ENCODE measurements around the gene BAZ2B.

DNA sequence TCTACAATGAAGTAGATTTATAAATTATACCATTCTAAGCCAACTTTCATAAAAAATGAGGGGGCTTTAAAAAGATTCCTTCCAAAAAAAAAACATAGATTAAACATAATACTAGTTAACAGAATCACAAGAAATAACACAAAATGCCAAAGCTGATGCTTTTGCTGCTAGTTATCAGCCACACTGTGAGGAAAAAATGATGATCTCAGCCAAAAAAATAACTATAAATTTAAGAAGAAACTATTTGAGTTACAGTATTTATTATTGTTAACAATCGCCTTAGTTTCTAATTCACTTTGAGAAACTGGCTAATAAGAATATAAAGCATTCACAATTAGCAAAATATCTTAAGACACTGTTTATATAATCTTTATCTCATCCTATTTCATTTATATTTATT is 27.1 kb downstream of the BAZ2B start:
- TF ChIP-seq, protein P1, sequence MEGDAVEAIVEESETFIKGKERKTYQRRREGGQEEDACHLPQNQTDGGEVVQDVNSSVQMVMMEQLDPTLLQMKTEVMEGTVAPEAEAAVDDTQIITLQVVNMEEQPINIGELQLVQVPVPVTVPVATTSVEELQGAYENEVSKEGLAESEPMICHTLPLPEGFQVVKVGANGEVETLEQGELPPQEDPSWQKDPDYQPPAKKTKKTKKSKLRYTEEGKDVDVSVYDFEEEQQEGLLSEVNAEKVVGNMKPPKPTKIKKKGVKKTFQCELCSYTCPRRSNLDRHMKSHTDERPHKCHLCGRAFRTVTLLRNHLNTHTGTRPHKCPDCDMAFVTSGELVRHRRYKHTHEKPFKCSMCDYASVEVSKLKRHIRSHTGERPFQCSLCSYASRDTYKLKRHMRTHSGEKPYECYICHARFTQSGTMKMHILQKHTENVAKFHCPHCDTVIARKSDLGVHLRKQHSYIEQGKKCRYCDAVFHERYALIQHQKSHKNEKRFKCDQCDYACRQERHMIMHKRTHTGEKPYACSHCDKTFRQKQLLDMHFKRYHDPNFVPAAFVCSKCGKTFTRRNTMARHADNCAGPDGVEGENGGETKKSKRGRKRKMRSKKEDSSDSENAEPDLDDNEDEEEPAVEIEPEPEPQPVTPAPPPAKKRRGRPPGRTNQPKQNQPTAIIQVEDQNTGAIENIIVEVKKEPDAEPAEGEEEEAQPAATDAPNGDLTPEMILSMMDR (IDR thresholded peaks at IDR 0.05): no peak
- TF ChIP-seq POLR2A (IDR thresholded peaks at IDR 0.05): no peak

All from lower leg skin (tissue), 3 donors.